A673 (cell line): ENCODE measurements around the gene FZD7. TPM values are rescaled to one million over a fixed set of nuclear protein-coding genes. Genes with fewer than 3 reads are reported as not detected.

Experiments
- BruUV-seq: library from RNA; stranded (reverse); fragments of 400-500 nt; replicated peaks from 2 replicates; lab custom pipeline; 2021; lab: Mats Ljungman, UMichigan
- CTCF ChIA-PET: fragments of 300-600 bp; sonication (Branson Sonifier 250); formaldehyde crosslinking; loops from one replicate; lab custom pipeline; 2022; ENCODE audit warnings: antibody characterized with exemption; lab: Charles Lee
- POLR2A ChIA-PET: fragments of 300-600 bp; sonication (Branson Sonifier 250); formaldehyde crosslinking; loops from one replicate; lab custom pipeline; 2022; ENCODE audit warnings: antibody characterized with exemption; ENCODE audit not compliant: low non-redundant PET; lab: Charles Lee
- DNase-seq: peaks from one replicate; pipeline ENCODE4 v3.0.0-alpha.2; 2015; ENCODE audit warnings: low spot score
- H3K27ac ChIP-seq: fragments of 200-600 bp; sonication (generic); 2 replicates; pipeline ENCODE4 v1.5.1; 2016; ENCODE audit warnings: mixed run types, low read depth, mild to moderate bottlenecking, mixed read lengths, antibody characterized with exemption, low read length; ENCODE audit not compliant: poor library complexity, severe bottlenecking
- H3K27me3 ChIP-seq: fragments of 200-600 bp; sonication (generic); replicated peaks from 2 replicates; pipeline ENCODE4 v1.6.1; 2017; ENCODE audit warnings: mixed run types, low read depth, mild to moderate bottlenecking, mixed read lengths, antibody characterized with exemption, low read length; ENCODE audit not compliant: insufficient read depth, poor library complexity
- H3K36me3 ChIP-seq: fragments of 200-600 bp; sonication (generic); 2 replicates; pipeline ENCODE4 v1.6.1; 2016; ENCODE audit warnings: mixed run types, mild to moderate bottlenecking, mixed read lengths, antibody characterized with exemption, low read length; ENCODE audit not compliant: insufficient read depth, poor library complexity, severe bottlenecking
- H3K4me1 ChIP-seq: fragments of 200-600 bp; sonication (generic); 2 replicates; pipeline ENCODE4 v1.6.1; 2017; ENCODE audit warnings: mixed run types, mild to moderate bottlenecking, mixed read lengths, antibody characterized with exemption, low read length; ENCODE audit not compliant: insufficient read depth, poor library complexity, severe bottlenecking
- H3K4me3 ChIP-seq: fragments of 200-600 bp; sonication (generic); 2 replicates; pipeline ENCODE4 v1.5.1; 2016; ENCODE audit warnings: low read depth, mixed run types, mild to moderate bottlenecking, mixed read lengths, low read length; ENCODE audit not compliant: poor library complexity, severe bottlenecking
- H3K9me3 ChIP-seq: fragments of 200-600 bp; sonication (generic); 2 replicates; pipeline ENCODE4 v1.6.1; 2016; ENCODE audit warnings: mixed run types, low read depth, mild to moderate bottlenecking, mixed read lengths, antibody characterized with exemption, low read length; ENCODE audit not compliant: poor library complexity, severe bottlenecking
- EZH2 ChIP-seq: fragments of 200-600 bp; sonication (generic); IDR thresholded peaks from 2 replicates; pipeline ENCODE4 v1.6.1; 2017; ENCODE audit warnings: borderline replicate concordance, low read depth, mild to moderate bottlenecking, mixed read lengths, antibody characterized with exemption, low read length; ENCODE audit not compliant: poor library complexity, severe bottlenecking
- intact Hi-C: fragments of 100-400 bp; cut with micrococcal nuclease; formaldehyde crosslinking; loops from one replicate; pipeline ENCODE4 v1.10.0; 2022; ENCODE audit not compliant: unreplicated experiment
- total RNA-seq: library from RNA; stranded (reverse); gene quantifications from 2 replicates; pipeline ENCODE4 v1.2.3, GENCODE V29; 2021
- TF ChIP-seq, protein P1 (sequence below): fragments of 300-800, 200-600 bp; sonication (generic); conservative IDR thresholded peaks from 2 replicates; pipeline ENCODE4 v1.5.1; 2017; ENCODE audit warnings: low read depth, mild to moderate bottlenecking, antibody characterized with exemption, low read length, moderate library complexity, mixed read lengths

Gene FZD7
- total RNA-seq, 1 experiment from 2014 or later = 14.1 TPM

- H3K4me3 ChIP-seq = no peak overlapping the region
- intact Hi-C loops = no loop called here
- ChIA-PET CTCF (no interaction called here), POLR2A (no interaction called here)
- no peaks in the 10 kb centered on the region for H3K27me3 ChIP-seq
- TF ChIP-seq, protein P1, sequence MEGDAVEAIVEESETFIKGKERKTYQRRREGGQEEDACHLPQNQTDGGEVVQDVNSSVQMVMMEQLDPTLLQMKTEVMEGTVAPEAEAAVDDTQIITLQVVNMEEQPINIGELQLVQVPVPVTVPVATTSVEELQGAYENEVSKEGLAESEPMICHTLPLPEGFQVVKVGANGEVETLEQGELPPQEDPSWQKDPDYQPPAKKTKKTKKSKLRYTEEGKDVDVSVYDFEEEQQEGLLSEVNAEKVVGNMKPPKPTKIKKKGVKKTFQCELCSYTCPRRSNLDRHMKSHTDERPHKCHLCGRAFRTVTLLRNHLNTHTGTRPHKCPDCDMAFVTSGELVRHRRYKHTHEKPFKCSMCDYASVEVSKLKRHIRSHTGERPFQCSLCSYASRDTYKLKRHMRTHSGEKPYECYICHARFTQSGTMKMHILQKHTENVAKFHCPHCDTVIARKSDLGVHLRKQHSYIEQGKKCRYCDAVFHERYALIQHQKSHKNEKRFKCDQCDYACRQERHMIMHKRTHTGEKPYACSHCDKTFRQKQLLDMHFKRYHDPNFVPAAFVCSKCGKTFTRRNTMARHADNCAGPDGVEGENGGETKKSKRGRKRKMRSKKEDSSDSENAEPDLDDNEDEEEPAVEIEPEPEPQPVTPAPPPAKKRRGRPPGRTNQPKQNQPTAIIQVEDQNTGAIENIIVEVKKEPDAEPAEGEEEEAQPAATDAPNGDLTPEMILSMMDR = no peak
- TF ChIP-seq EZH2 = no peak
- no peak for DNase-seq
- peaks cover 16% of the 10 kb centered on the region for H3K4me1 ChIP-seq
- BruUV-seq = no TSS peak
- H3K9me3 ChIP-seq = no peaks in the 10 kb centered on the region
- H3K27ac ChIP-seq = no peak overlapping the region
- no peaks in the 10 kb centered on the region for H3K36me3 ChIP-seq
Measured at GRCh38 chr2:202043475-202043874, 9.8 kb downstream of the FZD7 start.

- CTCF ChIA-PET = no interaction called here
Measured at GRCh38 chr2:202044777-202045176, 11.1 kb downstream of the FZD7 start.

GRCh38 chr2:202046572-202046971 is 12.9 kb downstream of the FZD7 start:
- Histone ChIP-seq H3K4me3 (no peak overlapping the region), H3K4me1 (peaks cover 18% of the 10 kb centered on the region), H3K9me3 (no peaks in the 10 kb centered on the region), H3K27me3 (no peaks in the 10 kb centered on the region), H3K36me3 (no peaks in the 10 kb centered on the region), H3K27ac (no peak overlapping the region)
- DNase-seq = peak; percentile 42
- TF ChIP-seq, protein P1 = no peak
- TF ChIP-seq EZH2 = no peak
- no TSS peak for BruUV-seq
- ChIA-PET POLR2A (no interaction called here), CTCF (no interaction called here)
- intact Hi-C loops = no loop called here

More at GRCh38 chr2:202044777-202045176, 11.1 kb downstream of the FZD7 start:
- Histone ChIP-seq H3K9me3 (no peaks in the 10 kb centered on the region), H3K27me3 (no peaks in the 10 kb centered on the region), H3K36me3 (no peaks in the 10 kb centered on the region), H3K27ac (no peak overlapping the region), H3K4me1 (peaks cover 6% of the 10 kb centered on the region), H3K4me3 (no peak overlapping the region)
- BruUV-seq = no TSS peak
- intact Hi-C loops = no loop called here
- DNase-seq = no peak
- TF ChIP-seq EZH2 = no peak
- TF ChIP-seq, protein P1 = no peak
- POLR2A ChIA-PET = no interaction called here
